HEK293T (cell line): ENCODE measurements around the gene STARD13.

Experiments
- CTCF ChIA-PET: fragments of 350-600 bp; formaldehyde crosslinking; extraction: SDS; loops from one replicate; lab custom pipeline; 2021; ENCODE audit warnings: antibody characterized with exemption, inconsistent platforms; lab: Yijun Ruan, JAX
- POLR2A ChIA-PET: fragments of 350-600 bp; formaldehyde crosslinking; extraction: SDS; loops from one replicate; lab custom pipeline; 2020; ENCODE audit warnings: antibody characterized with exemption, inconsistent platforms; lab: Yijun Ruan, JAX
- DNase-seq: peaks from one replicate; pipeline ENCODE4 v3.0.0; 2012; ENCODE audit warnings: mixed read lengths; ENCODE audit errors: extremely low spot score
- ARNT ChIP-seq: fragments of 450-650 bp; IDR thresholded peaks from 2 replicates; pipeline ENCODE4 v1.6.1; 2017; ENCODE audit warnings: mild to moderate bottlenecking
- BHLHE40 ChIP-seq: fragments of 450-650 bp; IDR thresholded peaks from 2 replicates; pipeline ENCODE4 v1.6.1; 2016; ENCODE audit warnings: mild to moderate bottlenecking, moderate library complexity, borderline replicate concordance
- CTBP1 ChIP-seq: fragments of 450-650 bp; IDR thresholded peaks from 2 replicates; pipeline ENCODE4 v1.6.1; 2016; ENCODE audit warnings: borderline replicate concordance
- ELF4 ChIP-seq: fragments of 450-650 bp; IDR thresholded peaks from 2 replicates; pipeline ENCODE4 v1.6.1; 2017; ENCODE audit warnings: antibody characterized with exemption
- FOXA1 ChIP-seq: fragments of 450-650 bp; IDR thresholded peaks from 2 replicates; pipeline ENCODE4 v1.6.1; 2016; ENCODE audit warnings: mild to moderate bottlenecking
- FOXK2 ChIP-seq: fragments of 450-650 bp; IDR thresholded peaks from 2 replicates; pipeline ENCODE4 v1.6.1; 2016; ENCODE audit warnings: mild to moderate bottlenecking
- FOXM1 ChIP-seq: fragments of 450-650 bp; IDR thresholded peaks from 2 replicates; pipeline ENCODE4 v1.6.1; 2017; ENCODE audit warnings: mild to moderate bottlenecking, borderline replicate concordance
- HDGF ChIP-seq: fragments of 450-650 bp; IDR thresholded peaks from 2 replicates; pipeline ENCODE4 v1.6.1; 2017; ENCODE audit warnings: antibody characterized with exemption, borderline replicate concordance
- L3MBTL2 ChIP-seq: fragments of 450-650 bp; conservative IDR thresholded peaks from 2 replicates; pipeline ENCODE4 v1.6.1; 2016; ENCODE audit warnings: mild to moderate bottlenecking
- LEF1 ChIP-seq: fragments of 450-650 bp; IDR thresholded peaks from 2 replicates; pipeline ENCODE4 v1.6.1; 2017; ENCODE audit warnings: mild to moderate bottlenecking, borderline replicate concordance
- NFRKB ChIP-seq: fragments of 450-650 bp; IDR thresholded peaks from 2 replicates; pipeline ENCODE4 v1.6.1; 2016; ENCODE audit warnings: mild to moderate bottlenecking, moderate library complexity
- SP1 ChIP-seq: fragments of 450-650 bp; IDR thresholded peaks from 2 replicates; pipeline ENCODE4 v1.6.1; 2017
- SUZ12 ChIP-seq: fragments of 450-650 bp; IDR thresholded peaks from 2 replicates; pipeline ENCODE4 v1.6.1; 2016; ENCODE audit warnings: mild to moderate bottlenecking
- TARDBP ChIP-seq: fragments of 450-650 bp; IDR thresholded peaks from 2 replicates; pipeline ENCODE4 v1.6.1; 2016
- ZNF384 ChIP-seq: fragments of 450-650 bp; IDR thresholded peaks from 2 replicates; pipeline ENCODE4 v1.6.1; 2016
- TF ChIP-seq, protein P1 (sequence below): fragments of 450-650 bp; IDR thresholded peaks from 2 replicates; pipeline ENCODE4 v1.6.1; 2016

Gene STARD13

DNA sequence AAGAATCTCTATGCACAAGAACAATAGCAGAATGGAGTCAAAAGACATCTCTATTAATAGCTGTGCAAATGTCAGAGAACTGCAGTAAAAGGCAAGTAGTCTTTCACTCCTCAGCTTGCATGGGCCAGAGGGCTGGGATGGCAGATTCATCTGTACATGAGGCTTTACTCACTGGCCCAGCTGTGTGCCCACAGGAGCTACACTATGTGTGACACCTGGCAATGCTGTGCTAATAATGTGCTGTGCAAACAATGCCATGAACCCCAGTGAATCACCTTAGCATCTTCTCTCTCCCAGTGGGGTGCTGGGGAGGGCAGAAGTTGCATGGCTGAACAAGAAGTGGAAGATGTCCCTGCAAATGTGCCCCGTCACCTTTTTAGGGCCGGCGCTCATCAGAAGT is 196.2 kb downstream of the STARD13 start:
- CTCF ChIA-PET, result no interaction called here
- TF ChIP-seq ELF4 (no peak), SP1 (no peak), TARDBP (no peak), CTBP1 (no peak), FOXK2 (no peak), L3MBTL2 (no peak), ARNT (no peak), FOXM1 (no peak), FOXA1 (no peak), LEF1 (no peak), SUZ12 (no peak), HDGF (no peak), NFRKB (no peak), ZNF384 (no peak), BHLHE40 (no peak)
- TF ChIP-seq, protein P1, sequence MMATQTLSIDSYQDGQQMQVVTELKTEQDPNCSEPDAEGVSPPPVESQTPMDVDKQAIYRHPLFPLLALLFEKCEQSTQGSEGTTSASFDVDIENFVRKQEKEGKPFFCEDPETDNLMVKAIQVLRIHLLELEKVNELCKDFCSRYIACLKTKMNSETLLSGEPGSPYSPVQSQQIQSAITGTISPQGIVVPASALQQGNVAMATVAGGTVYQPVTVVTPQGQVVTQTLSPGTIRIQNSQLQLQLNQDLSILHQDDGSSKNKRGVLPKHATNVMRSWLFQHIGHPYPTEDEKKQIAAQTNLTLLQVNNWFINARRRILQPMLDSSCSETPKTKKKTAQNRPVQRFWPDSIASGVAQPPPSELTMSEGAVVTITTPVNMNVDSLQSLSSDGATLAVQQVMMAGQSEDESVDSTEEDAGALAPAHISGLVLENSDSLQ, result no peak
- no peak for DNase-seq
- POLR2A ChIA-PET, result no interaction called here

DNA sequence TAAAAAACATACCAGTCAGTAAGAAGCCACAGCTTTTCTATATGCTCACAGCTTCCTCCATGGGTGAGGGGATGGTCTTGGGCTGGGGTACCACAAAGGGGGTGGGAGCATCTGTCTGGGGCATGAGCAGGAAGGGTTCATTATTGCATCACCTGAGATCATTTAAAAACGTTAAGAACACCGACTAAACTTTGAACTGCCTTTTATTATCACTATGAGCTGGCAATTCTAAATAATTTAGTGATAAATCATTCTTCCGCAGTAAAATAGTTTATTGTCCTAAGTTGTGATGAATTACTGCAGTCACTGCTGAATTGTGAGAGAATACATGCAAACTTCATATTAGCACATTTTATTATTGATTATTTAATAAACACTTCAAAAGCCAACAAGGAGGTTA is 197.8 kb downstream of the STARD13 start:
- no peak for TF ChIP-seq ZNF384
- no peak for TF ChIP-seq NFRKB
- TF ChIP-seq, protein P1, result no peak
- TF ChIP-seq TARDBP, result no peak
- no peak for TF ChIP-seq LEF1
- TF ChIP-seq SP1, result no peak
- TF ChIP-seq FOXM1, result no peak
- TF ChIP-seq HDGF, result no peak
- TF ChIP-seq BHLHE40, result no peak
- CTCF ChIA-PET, result no interaction called here
- no peak for DNase-seq
- POLR2A ChIA-PET, result no interaction called here

DNA sequence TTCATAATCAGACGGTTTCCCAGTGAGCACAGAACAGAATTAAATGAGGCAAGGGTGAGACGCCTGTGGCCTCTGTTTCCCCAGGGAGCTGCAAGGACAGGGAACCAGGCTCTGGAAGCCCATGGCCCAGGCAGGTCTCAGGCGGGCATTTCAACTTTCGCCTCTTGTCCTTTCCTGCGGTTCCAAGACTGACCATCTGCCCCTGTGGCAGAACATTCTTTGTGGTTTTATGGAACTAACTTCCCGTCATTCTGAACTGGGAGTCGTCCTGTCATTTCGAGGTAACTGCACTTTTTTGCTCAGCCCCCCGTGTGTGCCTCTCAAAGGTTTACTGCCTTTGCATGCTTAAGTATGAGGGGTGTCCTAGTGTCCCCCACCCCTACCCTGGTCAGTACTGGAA is 198.5 kb downstream of the STARD13 start:
- DNase-seq, result no peak
- CTCF ChIA-PET, result interaction anchor here (0.9 kb wide), 1 partner anchor 43 kb away, joined by 3 read pairs; no protein-coding TSS in a partner anchor
- TF ChIP-seq FOXM1, result no peak
- TF ChIP-seq SUZ12, result no peak
- TF ChIP-seq LEF1, result no peak
- no peak for TF ChIP-seq TARDBP
- TF ChIP-seq, protein P1, result no peak
- no peak for TF ChIP-seq FOXK2
- TF ChIP-seq ARNT, result no peak
- no peak for TF ChIP-seq ELF4
- no peak for TF ChIP-seq CTBP1
- no peak for TF ChIP-seq ZNF384
- no peak for TF ChIP-seq NFRKB
- TF ChIP-seq BHLHE40, result no peak
- no peak for TF ChIP-seq SP1
- no peak for TF ChIP-seq FOXA1
- no peak for TF ChIP-seq L3MBTL2
- no peak for TF ChIP-seq HDGF
- POLR2A ChIA-PET, result no interaction called here

DNA sequence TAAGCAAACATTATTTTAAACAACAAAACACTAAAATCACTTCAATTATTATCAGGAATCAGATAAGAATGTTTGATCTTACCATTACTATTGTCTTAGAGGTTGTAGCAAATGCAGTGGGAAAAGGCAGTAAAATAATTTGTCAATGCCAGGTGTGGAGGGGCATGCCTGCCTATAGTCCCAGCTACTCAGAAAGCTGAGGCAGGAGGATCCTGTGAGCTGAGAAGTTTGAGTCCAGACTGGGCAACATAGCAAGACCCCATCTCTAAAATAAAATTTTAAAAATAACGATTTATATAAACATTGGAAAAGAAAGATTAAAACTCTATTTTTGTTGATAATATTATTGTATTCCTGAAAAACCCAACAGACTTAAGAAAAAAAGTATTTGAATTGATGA is 202.5 kb downstream of the STARD13 start:
- ChIA-PET CTCF (no interaction called here), POLR2A (no interaction called here)
- no peak for DNase-seq
- TF ChIP-seq FOXK2 (no peak), SUZ12 (no peak), HDGF (no peak), ELF4 (no peak), LEF1 (no peak), FOXM1 (no peak), BHLHE40 (no peak)

DNA sequence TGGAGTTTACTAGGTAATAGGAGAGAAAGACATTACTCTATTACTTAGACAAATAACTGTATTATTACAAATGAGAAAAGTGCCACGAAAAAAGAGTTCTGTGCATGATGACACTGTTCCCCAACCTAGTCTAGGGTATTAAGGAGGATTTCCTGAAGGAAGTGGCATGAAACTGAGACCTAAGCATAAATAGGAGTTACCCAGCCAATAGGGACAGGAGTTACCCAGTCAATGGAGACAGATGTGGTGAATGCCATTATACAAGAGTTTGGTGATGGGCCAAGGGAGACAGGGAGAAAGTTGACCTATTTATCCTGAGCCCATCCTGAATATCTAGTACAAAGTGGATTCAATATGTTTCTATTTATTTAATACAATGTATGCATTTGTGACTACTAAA is 203.9 kb downstream of the STARD13 start:
- no peak for DNase-seq
- ChIA-PET CTCF (no interaction called here), POLR2A (no interaction called here)
- TF ChIP-seq SUZ12 (no peak), CTBP1 (no peak), FOXM1 (no peak), ZNF384 (no peak), NFRKB (no peak), L3MBTL2 (no peak), FOXA1 (no peak)

DNA sequence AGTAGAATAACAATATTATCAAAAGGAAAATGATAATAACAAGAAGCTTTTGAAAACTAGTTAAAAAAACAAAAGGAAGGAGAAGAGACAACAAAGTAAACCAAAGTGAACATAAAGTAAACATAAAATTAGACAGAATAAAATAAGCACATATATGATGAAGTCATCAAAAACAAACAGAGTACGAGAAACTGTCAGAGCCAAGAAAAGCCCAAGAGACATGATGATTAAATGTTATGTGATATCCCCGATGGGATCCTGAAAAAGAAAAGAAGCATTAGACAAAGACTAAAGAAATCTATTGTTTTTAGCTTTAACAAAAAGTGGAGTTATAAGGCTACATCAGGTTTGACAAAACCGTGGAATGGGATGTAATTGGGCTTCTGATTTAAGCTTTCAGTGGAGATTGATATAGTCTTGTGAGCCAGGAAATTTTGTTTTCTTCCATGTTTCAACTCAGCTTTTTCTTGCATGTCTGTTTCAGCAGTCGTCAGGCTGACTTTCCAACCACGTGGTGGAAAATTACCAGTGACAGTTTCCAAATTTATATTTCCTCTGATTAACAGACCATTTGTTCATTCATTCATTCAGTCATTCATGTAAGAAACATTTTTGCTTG is 204.5 kb downstream of the STARD13 start:
- ChIA-PET CTCF (no interaction called here), POLR2A (no interaction called here)
- no peak for DNase-seq
- no peak for TF ChIP-seq CTBP1
- no peak for TF ChIP-seq FOXK2
- no peak for TF ChIP-seq FOXA1
- no peak for TF ChIP-seq LEF1
- TF ChIP-seq, protein P1, result peak; percentile 55
